ENCODE data around the gene DCXR. TPM values are rescaled to one million over a fixed set of nuclear protein-coding genes. Genes with fewer than 3 reads are reported as not detected.

DCXR gene
- polyA plus RNA-seq, 3 donors = 88.8 to 93.1 (median 90.3) TPM

GRCh38 chr17:82033359-82034085 lies 4.0 kb downstream of the DCXR start:
- peaks cover 3% of the 10 kb centered on the region for H3K79me2 ChIP-seq (ENCODE audit: insufficient read depth, low read length)
- H3K4me3 ChIP-seq (replicated peaks in 1 of 3; ENCODE audit: low read depth in 2 of 3, low read length in 3 of 3) = no peak overlapping the region
- H3K4me2 ChIP-seq (replicated peaks; ENCODE audit: extremely low read depth, low read length, poor library complexity, severe bottlenecking) = no peak overlapping the region
- DNase-seq = no peak
- peaks cover 16% of the 10 kb centered on the region for H4K20me1 ChIP-seq (ENCODE audit: insufficient read depth, low read length)
- H3K4me3 Mint-ChIP-seq = no peak overlapping the region
- no peak overlapping the region for H3K27ac Mint-ChIP-seq
- no peak overlapping the region for H2AFZ ChIP-seq (ENCODE audit: insufficient read depth, low read depth, low read length, poor library complexity, severe bottlenecking)
- TF ChIP-seq CTCF (IDR thresholded peaks at IDR 0.05) = no peak
- H3K27ac ChIP-seq (ENCODE audit: low read depth in 1 of 2, low read length in 2 of 2) = no peak overlapping the region
- peaks cover 13 to 28% of the 10 kb centered on the region in 2 donors for H3K36me3 Mint-ChIP-seq
- intact Hi-C loops (cut with micrococcal nuclease) = loop anchor here (10.0 kb wide), 3 partner anchors 61 to 421 kb away; partner anchors contain the start of genes CYBC1 (in 1 of the 2), FASN (in 1 of the 2) and NARF (in 1 of the 2)
- peaks cover 11 to 25% (median 16%) of the 10 kb centered on the region in 3 donors for H3K27me3 Mint-ChIP-seq (ENCODE audit: low read depth in 3 of 3)
- H3K9me3 Mint-ChIP-seq = peaks cover 0 to 5% (median 0%) of the 10 kb centered on the region in 7 donors
- no peaks in the 10 kb centered on the region for H3K9me3 ChIP-seq (replicated peaks in 1 of 2; ENCODE audit: control insufficient read depth in 1 of 2, insufficient read depth in 1 of 2, low read length in 2 of 2)
- peaks cover 6 to 10% of the 10 kb centered on the region in 2 donors for H3K27me3 ChIP-seq (ENCODE audit: control insufficient read depth in 2 of 2, insufficient read depth in 2 of 2, low read length in 2 of 2)
- 98% methylated on average over 20 of the region's 38 CpGs for WGBS (ENCODE audit: insufficient coverage)
- peaks cover 38 to 53% of the 10 kb centered on the region in 2 donors for H3K4me1 ChIP-seq (ENCODE audit: control insufficient read depth in 1 of 2, insufficient read depth in 2 of 2, low read length in 2 of 2)
- H3K9ac ChIP-seq (ENCODE audit: insufficient read depth, low read length, poor library complexity, severe bottlenecking) = no peak overlapping the region
- peaks cover 25% of the 10 kb centered on the region for H3K4me1 Mint-ChIP-seq
- peaks cover 0 to 7% of the 10 kb centered on the region in 2 donors for H3K36me3 ChIP-seq (replicated peaks in 1 of 2; ENCODE audit: control insufficient read depth in 1 of 2, insufficient read depth in 2 of 2, low read length in 2 of 2)

- Mint-ChIP-seq H3K36me3 (peaks cover 18 to 39% of the 10 kb centered on the region in 2 donors), H3K27ac (no peak overlapping the region), H3K4me1 (peaks cover 19% of the 10 kb centered on the region), H3K4me3 (peak overlapping the region; percentile 60 to 65), H3K27me3 (ENCODE audit: low read depth in 3 of 3) (peaks cover 11 to 25% (median 13%) of the 10 kb centered on the region in 3 donors), H3K9me3 (peaks cover 0 to 5% (median 0%) of the 10 kb centered on the region in 7 donors)
- Histone ChIP-seq H3K4me1 (ENCODE audit: control insufficient read depth in 1 of 2, insufficient read depth in 2 of 2, low read length in 2 of 2) (peaks cover 29 to 42% of the 10 kb centered on the region in 2 donors), H3K79me2 (ENCODE audit: insufficient read depth, low read length) (peaks cover 3% of the 10 kb centered on the region), H3K36me3 (replicated peaks in 1 of 2; ENCODE audit: control insufficient read depth in 1 of 2, insufficient read depth in 2 of 2, low read length in 2 of 2) (peaks cover 0 to 11% of the 10 kb centered on the region in 2 donors), H3K4me3 (replicated peaks in 1 of 3; ENCODE audit: low read depth in 2 of 3, low read length in 3 of 3) (no peak overlapping the region), H2AFZ (ENCODE audit: insufficient read depth, low read depth, low read length, poor library complexity, severe bottlenecking) (no peak overlapping the region), H3K27ac (ENCODE audit: low read depth in 1 of 2, low read length in 2 of 2) (no peak overlapping the region), H3K9me3 (replicated peaks in 1 of 2; ENCODE audit: control insufficient read depth in 1 of 2, insufficient read depth in 1 of 2, low read length in 2 of 2) (no peaks in the 10 kb centered on the region), H3K9ac (ENCODE audit: insufficient read depth, low read length, poor library complexity, severe bottlenecking) (no peak overlapping the region), H4K20me1 (ENCODE audit: insufficient read depth, low read length) (peaks cover 16% of the 10 kb centered on the region), H3K27me3 (ENCODE audit: control insufficient read depth in 2 of 2, insufficient read depth in 2 of 2, low read length in 2 of 2) (peaks cover 6 to 10% of the 10 kb centered on the region in 2 donors), H3K4me2 (replicated peaks; ENCODE audit: extremely low read depth, low read length, poor library complexity, severe bottlenecking) (peak overlapping the region; percentile 60)
- 7% methylated on average over 51 of the region's 59 CpGs for WGBS (ENCODE audit: insufficient coverage)
- intact Hi-C loops (cut with micrococcal nuclease) = loop anchor here (2.0 to 10.0 kb wide), 5 partner anchors 63 to 423 kb away; partner anchors contain the start of genes CYBC1 (in 1 of the 2), FASN (in 1 of the 2) and NARF (in 1 of the 2)
- no peak for DNase-seq
- no peak for TF ChIP-seq CTCF (IDR thresholded peaks at IDR 0.05)
These were observed 5.4 kb downstream of the DCXR start for GRCh38 chr17:82031885-82032627.
